Chondrocyte (in vitro differentiated cells): ENCODE data around the gene LRPAP1. TPM values are rescaled to one million over a fixed set of nuclear protein-coding genes. Genes with fewer than 3 reads are reported as not detected.
"Not testable (repeated sequence)": the region's sequence is repeated elsewhere in the genome, so short reads cannot be mapped to it uniquely, and the experiment has no call there.

Experiments
- DNase-seq: peaks from one replicate; pipeline ENCODE4 v3.0.0; 2021; ENCODE audit warnings: mixed read lengths, low spot score
- H3K27ac Mint-ChIP-seq: one replicate; pipeline ENCODE4 v1.8.0; 2021; ENCODE audit warnings: mild to moderate bottlenecking, moderate library complexity, mixed read lengths; ENCODE audit not compliant: unreplicated experiment
- H3K27me3 Mint-ChIP-seq: 2 replicates; pipeline ENCODE4 v1.8.0; 2021; ENCODE audit warnings: low read depth, mixed read lengths
- H3K36me3 Mint-ChIP-seq: 2 replicates; pipeline ENCODE4 v1.8.0; 2021; ENCODE audit warnings: low read depth, mixed read lengths
- H3K4me1 Mint-ChIP-seq: 2 replicates; pipeline ENCODE4 v1.8.0; 2021; ENCODE audit warnings: low read depth, mild to moderate bottlenecking, mixed read lengths
- H3K4me3 Mint-ChIP-seq: one replicate; pipeline ENCODE4 v1.8.0; 2021; ENCODE audit warnings: mild to moderate bottlenecking, moderate library complexity, mixed read lengths; ENCODE audit not compliant: unreplicated experiment
- H3K9me3 Mint-ChIP-seq: 2 replicates; pipeline ENCODE4 v1.8.0; 2021; ENCODE audit warnings: low read depth, mixed read lengths
- CTCF ChIP-seq: fragments of 200-600 bp; sonication (generic); IDR thresholded peaks from 2 replicates; pipeline ENCODE4 v1.5.0; 2021; ENCODE audit warnings: antibody characterized with exemption, mild to moderate bottlenecking, moderate library complexity
- total RNA-seq: library from RNA; stranded (reverse); gene quantifications from 3 replicates; pipeline ENCODE4 v1.2.1, GENCODE V29; 2021

The LRPAP1 gene
- total RNA-seq, 1 donor from 2014 or later = 135 TPM

DNA sequence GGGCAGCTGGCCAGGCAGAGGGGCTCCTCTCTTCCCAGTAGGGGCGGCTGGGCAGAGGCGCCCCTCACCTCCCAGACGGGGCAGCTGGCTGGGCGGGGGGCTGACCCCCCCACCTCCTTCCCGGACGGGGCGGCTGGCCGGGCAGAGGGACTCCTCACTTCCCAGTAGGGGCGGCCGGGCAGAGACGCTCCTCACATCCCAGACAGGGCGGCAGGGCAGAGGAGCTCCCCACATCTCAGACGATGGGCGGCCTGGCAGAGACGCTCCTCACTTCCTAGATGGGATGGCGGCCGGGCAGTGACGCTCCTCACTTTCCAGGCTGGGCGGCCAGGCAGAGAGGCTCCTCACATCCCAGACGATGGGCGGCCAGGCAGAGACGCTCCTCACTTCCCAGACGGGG lies 6.7 kb upstream of the LRPAP1 start:
- peak; percentile 51 for DNase-seq

DNA sequence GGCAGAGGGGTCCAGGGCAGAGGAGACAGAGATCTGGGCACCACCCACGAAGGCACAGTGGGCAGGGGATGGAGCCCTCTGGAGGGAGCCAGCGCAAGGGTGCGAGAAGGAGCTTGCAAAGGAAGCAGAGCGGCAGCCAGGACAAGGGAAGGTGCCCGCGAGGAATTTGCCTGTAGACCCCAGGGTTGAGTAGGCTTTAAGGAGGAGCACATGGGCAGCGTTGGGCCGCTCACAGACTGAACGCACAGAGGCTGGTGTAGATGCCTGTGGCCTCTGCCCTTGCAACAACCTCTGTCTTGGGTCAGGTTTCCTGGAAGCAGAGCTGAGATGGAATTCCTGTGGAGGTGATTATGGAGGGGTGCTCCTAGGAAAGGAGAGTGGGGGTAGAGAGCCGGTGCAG lies 3.6 kb upstream of the LRPAP1 start:
- not testable (repeated sequence) for H3K27ac Mint-ChIP-seq, H3K27me3 Mint-ChIP-seq, H3K36me3 Mint-ChIP-seq, H3K4me3 Mint-ChIP-seq, H3K9me3 Mint-ChIP-seq
- H3K4me1 Mint-ChIP-seq = peaks cover 12% of the 10 kb centered on the region
- peak; percentile 64 for DNase-seq

More for the DNA sequence above, 6.7 kb upstream of the LRPAP1 start:
- not testable (repeated sequence) for H3K9me3 Mint-ChIP-seq, H3K4me3 Mint-ChIP-seq, H3K27me3 Mint-ChIP-seq, H3K27ac Mint-ChIP-seq, H3K36me3 Mint-ChIP-seq, H3K4me1 Mint-ChIP-seq

GRCh38 chr4:3533423-3533820 lies 1.2 kb upstream of the LRPAP1 start:
- Mint-ChIP-seq H3K9me3 (peaks cover 5% of the 10 kb centered on the region), H3K4me3 (peak overlapping the region; percentile 21), H3K27me3 (peaks cover 6% of the 10 kb centered on the region), H3K27ac (no peak overlapping the region), H3K36me3 (peaks cover 4% of the 10 kb centered on the region), H3K4me1 (peaks cover 21% of the 10 kb centered on the region)
- DNase-seq = no peak
- no peak for TF ChIP-seq CTCF

DNA sequence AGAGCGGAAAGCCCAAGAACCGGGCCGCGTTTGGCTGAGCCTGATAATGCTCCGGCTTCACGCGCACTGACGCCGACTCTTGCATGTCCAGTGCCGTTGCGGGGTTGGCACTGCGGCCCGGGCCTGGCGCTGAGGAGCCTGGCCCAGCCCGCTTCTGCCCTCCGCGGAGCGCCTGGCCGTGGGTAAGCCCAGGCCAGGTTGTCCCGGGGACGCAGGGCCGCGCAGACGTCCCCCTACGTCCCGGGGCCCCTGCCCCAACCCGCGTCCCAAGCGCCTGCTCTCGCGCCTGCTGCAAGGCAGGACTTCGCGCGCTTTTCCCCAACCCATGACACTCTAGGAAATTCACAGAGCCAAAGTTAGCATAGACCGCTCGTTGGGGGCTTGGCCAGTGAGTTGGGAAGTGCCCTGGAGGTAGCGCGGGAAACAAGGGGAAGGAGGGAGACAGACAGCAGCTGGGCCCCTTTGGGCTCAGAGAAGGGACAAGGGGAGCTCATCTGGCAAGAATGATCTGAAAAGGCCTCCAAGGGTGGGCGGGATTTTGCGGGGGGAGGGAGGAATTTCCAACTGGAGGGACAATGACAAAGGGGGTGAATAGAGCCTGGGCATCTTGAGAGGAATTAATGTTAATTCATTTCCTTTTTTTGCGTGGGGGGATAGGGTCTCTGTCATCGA lies 665 bp upstream of the LRPAP1 start:
- Mint-ChIP-seq H3K27me3 (peaks cover 6% of the 10 kb centered on the region), H3K27ac (no peak overlapping the region), H3K36me3 (peaks cover 4% of the 10 kb centered on the region), H3K4me1 (peaks cover 21% of the 10 kb centered on the region), H3K9me3 (peaks cover 5% of the 10 kb centered on the region), H3K4me3 (peak overlapping the region; percentile 99)
- TF ChIP-seq CTCF = no peak
- DNase-seq = peak; percentile 82

GRCh38 chr4:3531318-3531878 lies 824 bp downstream of the LRPAP1 start:
- H3K27me3 Mint-ChIP-seq = peaks cover 6% of the 10 kb centered on the region
- peaks cover 4% of the 10 kb centered on the region for H3K36me3 Mint-ChIP-seq
- peaks cover 21% of the 10 kb centered on the region for H3K4me1 Mint-ChIP-seq
- peak; percentile 66 for DNase-seq
- TF ChIP-seq CTCF = no peak
- H3K4me3 Mint-ChIP-seq = peak overlapping the region; percentile 99
- peaks cover 5% of the 10 kb centered on the region for H3K9me3 Mint-ChIP-seq
- no peak overlapping the region for H3K27ac Mint-ChIP-seq

- peak; percentile 69 for DNase-seq
- no peak overlapping the region for H3K27ac Mint-ChIP-seq
- H3K36me3 Mint-ChIP-seq = peaks cover 4% of the 10 kb centered on the region
- peaks cover 5% of the 10 kb centered on the region for H3K9me3 Mint-ChIP-seq
- peaks cover 21% of the 10 kb centered on the region for H3K4me1 Mint-ChIP-seq
- H3K27me3 Mint-ChIP-seq = peaks cover 6% of the 10 kb centered on the region
- H3K4me3 Mint-ChIP-seq = peak overlapping the region; percentile 99
- TF ChIP-seq CTCF = no peak
These were observed 1.5 kb downstream of the LRPAP1 start for GRCh38 chr4:3530663-3531254.
